Measurements from ENCODE around the gene SLC30A2. TPM values are rescaled to one million over a fixed set of nuclear protein-coding genes. Genes with fewer than 3 reads are reported as not detected.

Gene SLC30A2
- total and polyA plus RNA-seq, 8 donors: 24.1 to 142 (median 47.0) TPM

GRCh38 chr1:26027716-26028489 lies 18.0 kb downstream of the SLC30A2 start:
- Histone ChIP-seq H3K36me3 (no peaks in the 10 kb centered on the region), H3K4me3 (no peak overlapping the region), H3K4me1 (no peaks in the 10 kb centered on the region), H3K27ac (no peak overlapping the region), H3K27me3 (no peaks in the 10 kb centered on the region), H3K9me3 (no peaks in the 10 kb centered on the region)
- FAIRE-seq: no peak
- no peak for DNase-seq
- 46 to 53% methylated on average over 3 of the region's 3 CpGs for WGBS, 2 donors
- intact Hi-C loops (cut with DNase I): no loop called here
- TF ChIP-seq CTCF (IDR thresholded peaks at IDR 0.05): no peak
- ATAC-seq: no peak

GRCh38 chr1:26025517-26025916 lies 20.4 kb downstream of the SLC30A2 start:
- Histone ChIP-seq H3K27ac (no peak overlapping the region), H3K27me3 (no peaks in the 10 kb centered on the region), H3K4me3 (no peak overlapping the region), H3K9me3 (no peaks in the 10 kb centered on the region), H3K36me3 (no peaks in the 10 kb centered on the region), H3K4me1 (no peaks in the 10 kb centered on the region)
- no peak for TF ChIP-seq CTCF (IDR thresholded peaks at IDR 0.05)
- intact Hi-C loops (cut with DNase I): no loop called here
- FAIRE-seq (no peak), ATAC-seq (no peak), DNase-seq (no peak)
- WGBS, 2 donors: 67 to 78% methylated on average over 5 of the region's 5 CpGs

- H3K9me3 ChIP-seq: no peaks in the 10 kb centered on the region
- DNase-seq (no peak), ATAC-seq (peak in 1 of 4 donors; percentile 6), FAIRE-seq (no peak)
- H3K27me3 ChIP-seq: no peaks in the 10 kb centered on the region
- H3K4me3 ChIP-seq: no peak overlapping the region
- H3K4me1 ChIP-seq: no peaks in the 10 kb centered on the region
- no peak for TF ChIP-seq CTCF (IDR thresholded peaks at IDR 0.05)
- WGBS, 2 donors: 30 to 32% methylated on average over 5 of the region's 5 CpGs
- intact Hi-C loops (cut with DNase I): no loop called here
- H3K27ac ChIP-seq: no peak overlapping the region
- H3K36me3 ChIP-seq: no peaks in the 10 kb centered on the region
Observed at GRCh38 chr1:26025060-26025459, 20.9 kb downstream of the SLC30A2 start.

- H3K27ac ChIP-seq: no peak overlapping the region
- no peaks in the 10 kb centered on the region for H3K27me3 ChIP-seq
- intact Hi-C loops (cut with DNase I): no loop called here
- H3K4me1 ChIP-seq: no peaks in the 10 kb centered on the region
- no peak for TF ChIP-seq CTCF (IDR thresholded peaks at IDR 0.05)
- WGBS, 2 donors: 90 to 93% methylated on average over 5 of the region's 5 CpGs
- no peak for FAIRE-seq
- DNase-seq: no peak
- H3K4me3 ChIP-seq: no peak overlapping the region
- H3K36me3 ChIP-seq: no peaks in the 10 kb centered on the region
- no peaks in the 10 kb centered on the region for H3K9me3 ChIP-seq
- ATAC-seq: no peak
Observed at GRCh38 chr1:26023826-26024225, 22.1 kb downstream of the SLC30A2 start.

GRCh38 chr1:26023009-26023408 lies 22.9 kb downstream of the SLC30A2 start:
- H3K27me3 ChIP-seq: no peaks in the 10 kb centered on the region
- FAIRE-seq (no peak), DNase-seq (no peak), ATAC-seq (no peak)
- intact Hi-C loops (cut with DNase I): no loop called here
- no peaks in the 10 kb centered on the region for H3K36me3 ChIP-seq
- H3K9me3 ChIP-seq: no peaks in the 10 kb centered on the region
- no peak for TF ChIP-seq CTCF (IDR thresholded peaks at IDR 0.05)
- no peaks in the 10 kb centered on the region for H3K4me1 ChIP-seq
- H3K4me3 ChIP-seq: no peak overlapping the region
- WGBS, 2 donors: 88 to 91% methylated on average over 13 of the region's 13 CpGs
- no peak overlapping the region for H3K27ac ChIP-seq

Measured in pancreas (tissue), 10 donors.